DMS153 (cell line): ENCODE data around the gene GDF10.

Experiments used
- DNase-seq: peaks from one replicate; lab custom pipeline; 2025; lab: John Stamatoyannopoulos, UW

Gene GDF10

DNA sequence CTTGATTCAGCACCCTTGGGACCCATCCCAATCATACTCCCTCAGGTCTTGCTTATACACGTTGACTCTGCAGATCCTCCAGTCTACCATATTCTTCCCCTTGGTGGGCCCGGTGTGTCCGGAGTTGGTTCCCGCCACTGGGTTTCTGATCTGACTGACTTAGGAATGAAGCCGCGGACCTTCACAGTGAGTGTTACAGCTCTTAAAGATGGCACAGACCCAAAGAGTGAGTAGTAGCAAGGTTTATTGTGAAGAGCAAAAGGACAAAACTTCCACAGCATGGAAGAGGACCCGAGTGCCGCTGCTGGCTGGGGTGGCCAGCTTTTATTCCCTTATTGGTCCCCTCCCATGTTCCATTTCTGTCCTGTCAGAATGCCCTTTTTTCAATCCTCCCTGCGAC lies 5.9 kb upstream of the GDF10 start:
- no peak for DNase-seq

DNA sequence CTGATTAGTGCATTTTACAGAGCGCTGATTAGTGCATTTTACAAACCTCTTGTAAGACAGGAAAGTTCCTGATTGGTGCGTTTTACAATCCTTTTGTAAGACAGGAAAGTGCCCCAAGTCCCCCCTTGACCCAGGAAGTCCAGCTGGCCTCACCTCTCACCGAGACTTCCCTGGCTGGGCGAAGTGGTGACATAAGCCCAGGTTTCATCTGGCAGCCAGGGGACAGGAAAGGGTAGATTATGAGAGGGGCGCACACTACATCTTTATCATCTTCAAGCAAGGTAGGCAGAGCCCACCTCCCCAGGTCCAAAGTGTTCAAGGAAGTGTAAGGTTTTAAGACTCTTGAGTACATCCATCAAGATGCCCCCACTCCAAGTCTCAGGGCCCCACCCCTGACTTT lies 5.5 kb upstream of the GDF10 start:
- DNase-seq: no peak

DNA sequence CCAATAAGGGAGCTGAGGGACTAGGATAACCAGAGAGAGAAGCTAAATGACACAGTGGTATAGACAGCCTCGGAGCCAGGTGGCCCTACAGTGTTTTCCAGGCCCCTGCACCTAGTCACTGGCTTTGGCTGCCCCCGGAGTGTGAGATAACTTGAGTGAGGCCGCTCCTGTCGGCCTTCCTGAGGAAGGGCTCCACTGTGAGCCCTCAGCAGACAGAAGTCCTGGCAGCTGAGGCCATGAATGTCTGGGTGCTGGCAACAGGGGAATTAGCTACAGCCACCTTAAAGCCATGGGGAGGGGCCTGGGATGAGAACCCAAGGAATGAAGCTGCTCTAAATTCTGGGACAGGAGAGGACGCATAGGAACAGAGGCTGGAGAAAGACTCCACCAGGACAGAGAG lies 4.6 kb upstream of the GDF10 start:
- no peak for DNase-seq

DNA sequence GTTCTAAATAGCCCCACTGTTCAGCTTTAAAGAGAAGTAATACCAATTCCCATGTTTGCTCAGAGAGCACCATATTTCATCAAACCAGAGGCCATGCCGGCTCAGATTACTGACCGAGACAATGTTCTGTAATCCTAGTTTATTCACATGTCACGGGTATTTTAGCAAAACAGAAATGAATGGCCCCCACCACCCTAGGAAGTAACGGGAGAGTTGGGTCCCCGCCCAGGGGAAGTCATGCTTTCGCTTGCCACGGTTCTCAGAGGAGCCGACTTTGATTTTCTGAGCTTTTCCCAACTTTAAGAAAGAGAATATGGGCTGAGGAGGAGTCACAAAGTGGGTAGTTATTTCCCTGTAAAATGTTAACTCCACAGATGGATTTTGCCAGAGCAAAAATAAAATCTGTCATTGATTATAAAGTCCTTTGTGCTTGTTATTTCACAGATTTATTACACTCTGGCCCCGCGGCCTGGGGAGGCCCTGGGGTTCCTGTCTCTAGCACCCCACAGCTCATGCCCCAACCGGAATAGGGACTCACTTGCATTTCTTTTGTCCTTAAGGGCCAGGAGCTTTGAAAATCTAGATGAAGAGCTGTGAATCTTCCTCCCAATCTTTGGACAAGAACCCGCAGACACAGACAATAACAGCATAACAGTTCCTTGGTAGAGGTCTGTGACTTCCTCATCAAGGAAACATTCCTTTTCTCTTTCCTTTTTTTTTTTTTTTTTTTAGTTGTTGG lies 3.7 kb upstream of the GDF10 start:
- no peak for DNase-seq

DNA sequence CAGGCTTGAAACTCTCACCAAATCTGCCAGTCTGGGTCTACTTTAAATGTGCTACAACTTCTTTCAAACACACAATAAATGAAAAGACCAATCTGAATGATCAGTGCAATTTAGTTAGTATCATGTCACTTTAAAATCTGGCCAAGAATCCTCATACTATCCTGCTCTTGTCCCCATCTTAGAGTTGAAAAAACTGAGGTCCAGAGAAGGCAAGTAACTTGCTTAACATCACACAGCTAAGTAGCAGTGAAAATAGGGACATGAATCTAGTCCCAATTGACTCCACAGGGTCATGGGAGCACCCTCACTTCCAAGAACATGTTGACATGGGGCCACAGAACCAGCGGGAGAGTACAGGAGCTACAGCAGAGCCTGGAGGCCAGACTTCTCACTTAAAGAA lies 3.1 kb upstream of the GDF10 start:
- DNase-seq: no peak

DNA sequence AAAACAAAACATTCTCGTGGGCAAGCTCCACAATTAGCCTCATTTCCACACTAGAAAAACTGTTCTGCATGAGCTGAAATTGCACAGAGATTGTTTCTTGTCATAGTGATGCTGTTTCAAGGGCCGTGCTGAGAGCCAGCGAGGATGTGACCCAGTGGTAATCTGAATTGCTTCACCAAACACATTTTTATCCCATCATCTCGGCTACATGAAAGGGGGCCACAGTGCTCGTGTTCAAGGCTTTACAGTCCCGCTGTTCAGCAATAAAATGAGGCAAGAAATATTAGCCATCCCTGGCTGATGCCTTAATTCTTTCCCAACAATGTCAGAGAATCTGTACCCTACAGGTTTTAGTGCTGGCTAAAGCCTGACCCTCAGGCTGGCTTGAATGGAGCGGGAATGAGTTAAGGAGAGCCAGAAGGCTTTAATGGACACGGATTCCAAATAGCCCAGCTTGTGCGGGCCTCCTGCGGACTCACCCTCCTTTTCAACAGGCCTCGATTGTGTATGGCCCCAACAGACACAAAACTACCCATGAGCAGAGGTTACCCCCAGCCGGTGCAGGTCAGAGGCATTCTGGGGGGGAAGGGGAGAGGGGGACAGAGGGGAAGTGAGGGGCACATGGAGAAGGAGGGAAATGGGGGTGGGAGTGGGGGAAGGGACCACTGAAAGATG lies 2.0 kb upstream of the GDF10 start:
- no peak for DNase-seq

DNA sequence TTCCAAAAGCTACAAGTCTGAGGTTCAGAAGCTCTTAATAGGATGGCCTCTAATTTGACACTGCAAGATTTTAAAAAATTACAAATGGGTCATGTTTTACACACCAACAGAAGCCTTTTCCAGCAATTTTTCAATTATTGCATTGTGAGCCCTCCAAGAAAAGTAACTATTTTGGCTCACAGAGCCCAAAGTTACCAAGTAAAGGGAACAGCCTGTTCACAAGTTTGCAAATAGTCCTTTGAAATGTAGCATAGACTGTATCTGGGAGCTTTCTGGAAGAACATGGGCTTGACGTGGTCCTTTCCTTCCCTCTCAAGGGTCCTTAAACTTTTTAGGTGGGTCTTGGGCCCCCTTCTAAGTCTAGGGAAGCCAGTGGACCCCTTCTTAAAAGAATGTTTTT lies 1.3 kb upstream of the GDF10 start:
- no peak for DNase-seq

DNA sequence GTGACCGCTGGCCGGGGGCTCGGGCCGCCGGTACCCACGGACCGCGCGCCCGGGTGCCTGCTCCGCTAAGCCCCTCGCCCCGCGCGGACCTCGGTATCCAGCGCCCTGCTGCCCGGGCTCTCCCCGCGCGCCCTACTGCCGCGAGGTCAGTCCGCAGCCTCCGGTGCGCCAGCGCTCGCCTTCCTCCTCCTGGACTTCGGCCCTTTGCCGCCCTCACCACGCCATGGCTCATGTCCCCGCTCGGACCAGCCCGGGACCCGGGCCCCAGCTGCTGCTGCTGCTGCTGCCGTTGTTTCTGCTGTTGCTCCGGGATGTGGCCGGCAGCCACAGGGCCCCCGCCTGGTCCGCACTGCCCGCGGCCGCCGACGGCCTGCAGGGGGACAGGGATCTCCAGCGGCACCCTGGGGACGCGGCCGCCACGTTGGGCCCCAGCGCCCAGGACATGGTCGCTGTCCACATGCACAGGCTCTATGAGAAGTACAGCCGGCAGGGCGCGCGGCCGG lies 483 bp downstream of the GDF10 start:
- no peak for DNase-seq

DNA sequence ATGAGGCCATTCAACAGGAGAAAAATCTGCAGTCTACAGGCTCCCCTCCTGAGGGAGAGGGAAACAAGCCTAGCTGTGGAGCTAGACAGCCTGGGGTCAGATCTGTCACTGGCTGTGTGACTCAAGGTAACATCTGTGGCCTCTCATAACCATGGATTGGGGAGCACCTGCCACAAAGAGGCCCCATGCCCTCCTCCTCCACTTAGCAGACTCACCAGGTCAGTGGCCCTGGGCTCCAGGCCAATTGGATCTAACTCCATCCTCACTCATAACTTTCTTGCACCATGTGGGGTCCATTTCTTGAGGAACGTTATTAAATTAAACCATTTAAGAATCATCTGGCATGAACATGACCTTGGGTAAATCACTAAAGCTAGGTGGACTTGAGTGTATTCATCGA lies 1.8 kb downstream of the GDF10 start:
- DNase-seq: no peak

DNA sequence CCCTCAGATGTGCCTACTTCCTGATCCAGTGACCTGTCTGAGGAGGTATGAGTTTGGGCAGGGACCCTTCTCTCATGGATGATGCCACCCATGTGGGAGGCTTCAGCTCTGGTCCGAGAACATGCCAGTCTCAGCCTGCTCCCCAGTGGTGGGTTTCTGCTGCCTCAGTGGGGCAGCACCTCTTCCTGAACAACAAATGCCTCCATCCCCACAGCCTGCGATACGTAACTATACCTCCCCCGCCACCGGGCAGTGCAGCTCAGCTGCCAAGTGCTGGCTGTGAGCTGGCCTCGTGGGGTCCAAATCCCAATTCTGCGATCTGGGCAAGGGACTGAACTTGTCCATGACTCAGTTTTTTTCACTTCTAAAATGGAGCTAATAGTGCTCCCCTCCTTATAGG lies 3.1 kb downstream of the GDF10 start:
- DNase-seq: no peak

DNA sequence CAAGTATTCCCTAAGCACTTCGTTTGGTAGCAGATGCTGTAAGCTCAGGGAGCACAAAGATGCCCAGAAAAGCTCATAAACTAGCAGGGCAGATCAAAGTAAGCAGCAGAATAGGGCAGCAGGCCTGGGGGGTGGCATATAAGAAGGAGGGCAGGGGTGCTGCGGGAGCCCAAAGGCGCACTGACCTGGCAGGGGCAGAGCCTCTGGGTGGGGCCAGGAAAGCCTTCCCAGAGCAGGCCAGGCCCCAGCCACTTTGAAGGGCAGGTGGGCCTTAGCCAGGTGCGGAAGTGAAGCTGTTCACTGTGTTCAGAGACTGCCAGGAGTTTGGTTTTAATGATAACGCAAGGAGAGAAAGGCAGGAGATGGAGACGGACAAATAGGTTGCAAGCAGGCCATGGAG lies 3.9 kb downstream of the GDF10 start:
- DNase-seq: no peak

DNA sequence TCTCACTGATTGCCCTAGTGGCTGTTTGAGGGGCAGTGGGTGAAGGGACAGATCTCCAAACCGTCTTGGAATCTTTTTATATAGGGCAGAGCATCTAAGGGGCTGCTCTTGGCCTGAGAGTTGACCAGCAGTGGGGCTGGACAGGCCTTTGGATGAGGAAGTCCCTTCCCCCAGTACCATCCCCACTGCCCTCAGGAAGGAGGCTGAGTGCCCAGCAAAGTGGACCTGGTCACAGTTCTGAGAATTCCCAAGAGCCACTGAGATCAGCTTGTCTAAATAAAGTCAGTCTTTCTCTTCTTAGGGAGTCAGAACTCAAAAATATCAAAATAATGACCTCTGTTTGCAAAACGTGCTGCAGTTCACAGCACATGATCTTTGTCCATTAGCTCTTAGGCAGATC lies 5.6 kb downstream of the GDF10 start:
- no peak for DNase-seq

DNA sequence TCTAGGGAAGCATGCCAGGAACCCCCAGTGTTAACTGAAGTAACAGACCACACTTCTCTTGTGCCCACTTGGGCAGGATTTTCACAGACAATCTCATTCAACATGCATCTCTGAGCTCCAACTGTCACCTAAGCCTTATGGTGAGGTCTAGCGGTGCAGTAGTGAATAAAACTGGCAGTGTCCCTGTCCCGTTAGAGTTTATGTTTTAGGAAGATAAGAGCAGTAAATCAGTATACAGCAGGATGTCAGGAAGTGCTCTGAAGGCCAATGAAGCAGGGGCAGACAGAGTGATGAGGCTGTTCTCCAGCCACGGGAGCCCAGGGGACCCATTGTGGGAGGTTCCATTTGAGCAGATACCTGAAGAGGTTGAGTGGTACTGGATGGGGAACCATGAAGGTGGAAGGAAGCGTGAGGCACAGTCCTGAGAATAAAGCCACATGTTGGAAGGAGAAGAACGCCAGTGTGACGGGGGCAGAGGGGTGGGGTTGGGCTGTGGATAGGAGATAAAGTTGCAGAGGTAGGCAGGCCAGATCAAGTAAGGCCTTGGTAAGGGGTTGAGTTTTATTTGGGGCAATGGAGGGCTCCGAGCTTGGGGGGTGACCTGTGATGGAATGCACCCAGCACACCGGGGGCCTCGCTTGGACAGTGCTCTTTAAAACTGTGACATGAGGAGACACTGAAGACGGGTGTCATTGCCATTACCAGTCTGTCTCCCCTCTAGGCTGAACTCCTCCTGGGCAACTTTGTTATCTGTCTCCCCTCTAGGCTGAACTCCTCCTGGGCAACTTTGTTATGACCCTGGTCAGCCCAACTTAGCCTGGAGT lies 6.6 kb downstream of the GDF10 start:
- DNase-seq: no peak

DNA sequence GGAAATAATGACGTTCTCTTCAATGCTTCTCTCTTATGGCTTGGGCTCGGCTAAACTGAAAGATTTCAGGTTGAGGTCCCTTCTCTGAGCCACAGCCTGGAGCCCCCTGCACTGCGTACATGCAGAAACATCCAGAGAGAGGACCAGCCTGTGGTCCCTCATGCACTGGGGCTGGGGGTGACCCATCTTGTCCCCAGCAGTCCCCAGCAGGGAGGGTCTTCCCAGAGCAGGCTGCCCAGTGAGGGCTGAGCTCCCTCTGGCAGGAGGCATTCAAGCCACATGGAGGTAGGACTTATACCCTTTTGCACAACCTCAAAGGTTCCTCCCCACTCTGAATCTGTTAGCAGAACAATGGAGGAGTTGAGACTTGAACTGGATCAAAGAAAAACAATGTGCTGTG lies 7.4 kb downstream of the GDF10 start:
- no peak for DNase-seq

DNA sequence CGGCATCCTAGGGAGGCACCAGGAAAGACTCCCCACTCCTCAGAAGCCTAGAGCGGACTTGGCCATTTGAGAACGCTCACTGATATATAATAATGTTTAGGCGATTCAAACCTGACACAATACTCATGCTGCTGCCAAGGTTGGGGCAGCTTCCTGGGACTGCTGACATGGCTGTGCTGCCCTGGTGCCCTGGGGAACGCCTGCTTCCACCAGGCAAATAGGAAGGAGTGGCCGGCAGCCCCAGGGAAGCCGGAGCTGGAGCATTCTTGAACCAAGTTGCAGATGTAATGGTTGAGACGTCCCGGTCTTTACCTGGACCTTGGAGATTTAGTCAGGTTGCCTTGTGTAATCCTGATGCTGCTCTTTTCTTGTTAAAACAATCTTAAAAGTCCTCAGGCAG lies 8.8 kb downstream of the GDF10 start:
- DNase-seq: no peak

DNA sequence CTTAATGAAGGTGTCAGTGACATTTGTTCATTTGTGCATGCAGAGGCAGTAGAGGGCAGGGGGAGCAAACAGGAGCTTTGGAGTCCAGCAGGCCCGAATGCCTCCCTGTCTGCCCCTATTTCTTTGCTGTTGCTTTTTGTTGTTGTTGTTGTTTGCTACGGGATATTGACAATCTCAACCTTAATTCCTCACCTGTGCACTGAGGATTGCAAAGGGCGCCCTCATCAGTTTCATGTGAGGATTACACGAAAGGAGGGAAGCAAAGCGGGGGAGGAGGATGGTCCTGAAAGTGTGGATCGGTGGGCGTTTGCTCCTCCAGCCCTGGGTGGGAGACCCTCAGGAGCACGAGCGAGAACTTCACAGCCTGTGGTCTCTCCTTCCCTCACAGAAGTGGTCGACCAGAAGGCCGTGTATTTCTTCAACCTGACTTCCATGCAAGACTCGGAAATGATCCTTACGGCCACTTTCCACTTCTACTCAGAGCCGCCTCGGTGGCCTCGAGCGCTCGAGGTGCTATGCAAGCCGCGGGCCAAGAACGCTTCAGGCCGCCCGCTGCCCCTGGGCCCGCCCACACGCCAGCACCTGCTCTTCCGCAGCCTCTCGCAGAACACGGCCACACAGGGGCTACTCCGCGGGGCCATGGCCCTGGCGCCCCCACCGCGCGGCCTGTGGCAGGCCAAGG lies 9.6 kb downstream of the GDF10 start:
- no peak for DNase-seq

DNA sequence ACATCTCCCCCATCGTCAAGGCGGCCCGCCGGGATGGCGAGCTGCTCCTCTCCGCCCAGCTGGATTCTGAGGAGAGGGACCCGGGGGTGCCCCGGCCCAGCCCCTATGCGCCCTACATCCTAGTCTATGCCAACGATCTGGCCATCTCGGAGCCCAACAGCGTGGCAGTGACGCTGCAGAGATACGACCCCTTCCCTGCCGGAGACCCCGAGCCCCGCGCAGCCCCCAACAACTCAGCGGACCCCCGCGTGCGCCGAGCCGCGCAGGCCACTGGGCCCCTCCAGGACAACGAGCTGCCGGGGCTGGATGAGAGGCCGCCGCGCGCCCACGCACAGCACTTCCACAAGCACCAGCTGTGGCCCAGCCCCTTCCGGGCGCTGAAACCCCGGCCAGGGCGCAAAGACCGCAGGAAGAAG lies 10.1 kb downstream of the GDF10 start:
- no peak for DNase-seq

DNA sequence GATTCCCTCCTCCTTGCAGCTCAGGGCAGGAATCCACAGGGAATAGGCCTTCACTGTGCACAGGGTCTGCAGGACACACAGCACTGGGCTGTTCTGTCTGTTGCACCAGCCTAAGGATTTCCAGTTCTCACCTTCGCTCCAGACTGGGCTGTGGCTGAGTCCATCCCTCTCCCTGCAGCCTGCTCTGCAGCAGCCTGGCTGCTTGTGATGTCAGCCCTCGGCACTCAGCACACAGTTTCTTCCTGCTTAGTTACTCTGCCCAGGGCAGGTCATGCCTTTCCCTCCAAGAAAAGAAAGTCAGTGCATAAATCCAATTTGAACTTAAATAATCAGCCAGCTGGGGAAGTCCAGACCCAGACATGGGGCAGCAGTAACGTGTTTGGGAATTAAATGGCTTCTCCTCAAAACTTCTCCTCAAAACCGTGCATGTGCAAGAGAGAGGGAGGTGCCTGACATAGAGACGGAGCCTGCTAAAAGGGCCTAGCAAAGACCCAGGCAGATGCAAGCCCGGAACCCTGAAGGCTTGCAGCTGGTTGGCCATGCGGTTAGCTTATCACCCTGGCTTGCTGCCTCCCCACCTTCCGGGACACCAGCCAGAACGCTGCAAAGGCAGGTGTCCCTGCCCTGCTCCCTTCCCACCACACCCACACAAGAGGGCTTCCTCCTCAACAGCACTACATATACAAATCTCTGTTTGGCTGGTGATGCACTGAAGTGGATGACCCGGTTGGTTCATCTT lies 11.4 kb downstream of the GDF10 start:
- DNase-seq: peak; percentile 58

DNA sequence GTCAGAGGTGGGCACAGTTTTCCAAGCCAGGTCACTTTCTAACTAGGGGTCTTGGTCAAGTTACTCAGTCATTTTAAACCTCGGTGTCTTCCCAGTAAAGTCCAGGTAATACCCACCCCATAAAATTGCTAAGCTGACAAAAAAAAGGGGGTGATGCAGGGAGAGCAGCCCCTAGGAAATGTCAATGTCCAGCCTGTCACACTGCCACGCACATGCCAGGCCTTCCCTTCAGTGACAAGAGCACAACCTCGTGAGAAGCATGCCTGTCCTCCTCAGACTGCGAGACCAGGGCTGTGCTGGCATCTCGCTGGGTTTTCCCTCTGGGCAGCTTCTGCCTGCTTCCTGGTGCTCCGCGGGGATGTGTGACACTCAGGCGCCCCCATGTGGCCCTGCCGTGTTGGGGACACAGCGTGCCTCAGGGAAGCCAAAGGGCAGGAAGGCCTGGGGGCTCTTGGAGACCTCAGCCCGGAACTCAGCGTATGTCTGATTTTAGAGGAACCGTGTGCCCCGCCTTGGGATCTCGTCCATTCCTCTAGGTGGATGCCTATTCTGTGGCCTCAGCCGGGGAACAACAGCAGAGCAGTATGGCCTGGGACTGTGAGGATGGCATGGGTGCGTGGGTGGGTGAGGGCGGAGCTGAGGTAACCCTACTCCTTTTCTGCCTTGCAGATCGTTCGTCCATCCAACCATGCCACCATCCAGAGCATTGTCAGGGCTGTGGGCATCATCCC lies 12.1 kb downstream of the GDF10 start:
- peak; percentile 41 for DNase-seq

DNA sequence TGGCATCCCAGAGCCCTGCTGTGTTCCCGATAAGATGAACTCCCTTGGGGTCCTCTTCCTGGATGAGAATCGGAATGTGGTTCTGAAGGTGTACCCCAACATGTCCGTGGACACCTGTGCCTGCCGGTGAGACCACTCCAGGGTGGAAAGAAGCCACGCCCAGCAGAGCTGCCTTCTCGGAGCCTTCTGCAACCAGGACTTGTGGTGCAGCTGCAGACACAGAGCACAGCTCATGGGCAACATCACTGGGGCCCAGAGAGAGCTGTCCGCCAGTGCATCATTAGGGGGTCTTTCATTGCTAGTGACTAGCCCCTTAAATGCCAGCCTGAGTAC lies 12.6 kb downstream of the GDF10 start:
- DNase-seq: no peak

DNA sequence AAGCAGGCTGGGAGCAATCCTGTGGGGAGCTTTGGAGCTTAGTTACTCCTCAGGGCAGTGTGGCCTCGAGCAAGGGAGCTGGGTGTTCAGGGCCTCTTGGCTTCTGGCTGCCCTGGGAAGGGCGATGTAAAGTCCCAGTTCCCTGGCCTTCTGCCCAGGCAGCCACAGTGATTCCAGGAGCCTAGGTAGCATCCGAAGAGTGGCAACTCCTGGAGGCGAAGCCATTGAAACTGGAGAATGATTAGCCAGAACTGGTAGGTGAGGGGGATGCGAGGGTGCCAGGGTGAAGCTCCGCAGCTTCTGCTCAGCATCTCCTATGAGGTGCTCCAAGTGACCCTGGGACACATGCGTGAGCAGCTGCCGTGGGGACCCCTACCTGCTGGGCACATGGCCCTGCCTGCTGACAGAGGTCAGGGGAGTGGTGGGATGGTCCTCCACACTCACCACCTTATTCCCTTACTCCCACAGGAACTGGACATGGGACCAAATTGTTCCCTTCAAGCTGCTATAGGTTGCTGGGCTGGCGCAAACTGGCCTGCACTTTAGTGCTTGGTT lies 14.5 kb downstream of the GDF10 start:
- DNase-seq: no peak
